Pons (tissue), 1 donor: Measurements from ENCODE around the gene ZNF568.

ENCODE experiments used
- DNase-seq: peaks from one replicate; pipeline ENCODE4 v3.0.0-alpha.2; 2016; ENCODE audit warnings: low spot score

The ZNF568 gene

DNA sequence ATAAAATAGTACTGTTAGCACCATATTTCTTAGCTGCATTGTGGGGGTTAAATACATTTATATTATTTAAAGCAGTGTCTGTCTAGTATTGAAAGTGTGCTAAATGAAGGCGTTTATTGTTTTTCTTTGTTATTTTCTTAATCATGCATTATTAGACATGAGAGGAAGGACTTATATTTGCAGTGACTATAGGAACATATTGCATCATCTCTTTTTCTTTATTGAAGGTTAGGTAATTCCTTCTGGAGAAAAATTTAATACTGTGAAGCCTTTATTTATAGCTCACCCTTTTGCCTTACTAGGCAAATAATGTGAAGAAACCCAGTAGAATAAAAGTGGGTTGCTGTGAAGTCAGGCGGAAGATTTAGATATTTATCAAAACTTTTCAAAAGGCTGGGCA lies 83.2 kb downstream of the ZNF568 start:
- no peak for DNase-seq

GRCh38 chr19:37007587-37008220 lies 91.6 kb downstream of the ZNF568 start:
- peak; percentile 2 for DNase-seq

- DNase-seq, result no peak
These were observed 93.7 kb downstream of the ZNF568 start for GRCh38 chr19:37009871-37010270.

DNA sequence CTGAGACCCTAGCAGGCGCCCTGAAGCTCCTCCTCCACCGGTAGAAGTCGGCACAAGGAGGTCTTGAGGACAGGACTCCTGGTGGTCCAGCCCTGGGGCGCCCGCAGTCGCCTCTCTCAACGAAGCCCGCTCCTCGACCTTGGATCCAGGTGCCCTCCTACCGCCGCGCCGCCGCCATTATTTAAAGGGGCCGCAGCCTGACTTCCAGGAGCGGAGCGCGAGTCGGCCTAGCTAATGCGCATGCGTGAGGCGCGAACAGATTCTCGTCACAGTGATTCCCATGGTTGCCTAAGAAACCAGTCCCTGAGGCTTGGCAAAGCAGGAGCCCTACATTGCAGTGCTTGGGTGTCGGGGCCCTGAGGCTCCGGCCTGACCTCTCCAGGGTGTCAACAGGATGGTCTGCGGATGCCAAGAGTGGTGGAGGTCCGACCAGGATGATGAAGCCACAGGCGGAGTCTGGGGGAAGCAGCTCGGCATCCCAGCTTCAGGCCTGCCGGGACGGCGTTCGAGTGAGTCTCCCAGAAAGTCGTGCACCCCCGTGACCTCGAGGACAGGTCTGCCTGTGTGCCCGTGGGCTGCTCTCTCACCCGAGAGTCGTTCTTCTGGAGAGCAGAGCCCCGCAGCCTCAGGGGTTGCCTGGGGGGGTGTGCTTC lies 96.1 kb downstream of the ZNF568 start:
- no peak for DNase-seq

- no peak for DNase-seq
These were observed 98.3 kb downstream of the ZNF568 start for GRCh38 chr19:37014456-37014855.

- DNase-seq, result no peak
These were observed 129.0 kb downstream of the ZNF568 start for GRCh38 chr19:37045140-37045539.
